GM21390 (cell line): ENCODE results near the gene HSF2.
"Not testable (repeated sequence)": the region's sequence is repeated elsewhere in the genome, so short reads cannot be mapped to it uniquely, and the experiment has no call there.

Experiments used
- ATAC-seq: cut with Tn5 transposase; IDR thresholded peaks from one replicate; pipeline ENCODE4 v1.9.1; 2021; ENCODE audit not compliant: unreplicated experiment

HSF2 gene

DNA sequence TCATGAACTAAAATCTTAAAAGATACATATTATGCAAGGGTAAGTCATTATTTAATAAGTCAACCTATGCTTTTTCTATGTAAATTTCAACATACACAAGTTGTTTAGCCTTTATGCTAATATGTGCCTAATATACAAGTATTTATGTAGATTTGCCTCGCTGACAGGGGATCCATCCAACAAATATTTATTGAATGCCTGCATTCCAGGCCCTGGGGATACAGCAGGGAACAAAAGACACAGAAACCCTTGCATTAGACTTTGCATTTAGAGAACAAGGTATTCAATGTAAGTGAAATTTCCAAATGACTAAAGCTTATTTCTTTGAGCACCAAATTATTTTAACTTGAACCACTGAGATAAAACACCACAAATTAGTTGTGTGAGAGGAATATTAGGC lies 53.1 kb downstream of the HSF2 start:
- no peak for ATAC-seq

DNA sequence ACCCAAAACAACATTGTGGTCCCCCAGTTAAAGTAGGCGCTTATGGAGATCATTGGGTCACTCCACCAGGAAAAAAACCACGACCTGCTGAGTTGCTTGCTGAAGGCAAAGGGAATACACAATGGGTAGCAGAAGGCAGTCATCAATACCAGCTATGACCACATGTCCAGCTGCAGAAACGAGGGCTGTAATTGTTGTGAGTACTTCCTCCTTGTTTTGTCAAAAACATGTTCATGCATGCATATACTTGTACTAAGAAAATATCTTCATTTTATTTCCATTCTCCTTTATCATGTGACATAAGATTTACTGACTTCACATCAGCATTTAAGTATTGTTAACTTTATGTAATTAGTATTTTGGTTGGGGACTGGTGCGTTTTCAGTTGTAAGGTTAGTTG lies 55.2 kb downstream of the HSF2 start:
- no peak for ATAC-seq

DNA sequence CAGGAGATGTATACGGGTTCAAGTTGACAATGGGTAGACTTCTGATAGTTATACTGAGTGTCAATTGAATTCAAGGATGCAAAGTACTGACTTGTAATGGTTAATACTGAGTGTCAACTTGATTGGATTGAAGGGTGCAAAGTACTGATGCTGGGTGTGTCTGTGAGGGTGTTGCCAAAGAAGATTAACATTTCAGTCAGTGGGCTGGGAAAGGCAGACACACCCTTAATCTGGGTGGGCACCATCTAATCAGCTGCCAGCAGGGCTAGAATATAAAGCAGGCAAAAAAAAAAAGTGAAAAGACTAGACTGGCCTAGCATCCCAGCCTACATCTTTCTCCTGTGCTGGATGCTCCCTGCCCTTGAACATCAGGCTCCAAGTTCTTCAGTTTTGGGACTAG lies 55.7 kb downstream of the HSF2 start:
- ATAC-seq, result not testable (repeated sequence)

DNA sequence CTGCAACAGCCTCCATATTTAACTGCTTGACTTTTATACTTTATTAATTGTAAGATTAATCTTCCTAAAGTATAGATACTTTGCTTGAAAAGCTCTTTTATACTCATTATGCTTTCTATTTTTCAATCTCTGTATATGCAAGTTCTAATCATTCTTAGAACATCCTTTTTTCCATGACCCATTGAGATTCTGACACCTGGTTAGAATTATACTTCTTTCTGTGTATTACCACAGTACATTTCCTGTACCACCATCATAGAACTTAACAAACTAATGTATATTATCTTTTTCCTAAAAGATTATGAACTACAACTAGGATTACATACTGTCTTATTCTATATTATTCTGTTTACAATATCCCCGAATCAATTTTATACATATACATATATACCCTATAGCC lies 58.6 kb downstream of the HSF2 start:
- ATAC-seq, result no peak

DNA sequence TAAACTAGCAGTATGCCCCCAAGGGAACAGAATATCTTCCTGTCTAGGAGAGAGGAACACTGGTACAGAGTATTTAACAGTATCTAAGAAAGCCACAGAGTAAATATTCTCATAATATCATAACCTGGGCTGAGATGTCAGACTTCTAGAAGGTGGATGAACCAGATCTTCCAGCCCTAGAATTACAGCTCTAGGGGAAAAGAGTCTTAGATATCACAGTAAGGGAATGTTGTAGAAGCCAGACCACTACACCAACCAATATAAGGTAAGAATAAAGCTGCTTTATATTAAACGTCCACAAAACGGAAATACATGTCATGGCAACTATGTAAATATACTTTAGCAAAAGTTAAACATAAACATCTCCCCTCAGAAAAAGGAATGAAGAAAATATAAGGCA lies 59.8 kb downstream of the HSF2 start:
- ATAC-seq, result no peak

DNA sequence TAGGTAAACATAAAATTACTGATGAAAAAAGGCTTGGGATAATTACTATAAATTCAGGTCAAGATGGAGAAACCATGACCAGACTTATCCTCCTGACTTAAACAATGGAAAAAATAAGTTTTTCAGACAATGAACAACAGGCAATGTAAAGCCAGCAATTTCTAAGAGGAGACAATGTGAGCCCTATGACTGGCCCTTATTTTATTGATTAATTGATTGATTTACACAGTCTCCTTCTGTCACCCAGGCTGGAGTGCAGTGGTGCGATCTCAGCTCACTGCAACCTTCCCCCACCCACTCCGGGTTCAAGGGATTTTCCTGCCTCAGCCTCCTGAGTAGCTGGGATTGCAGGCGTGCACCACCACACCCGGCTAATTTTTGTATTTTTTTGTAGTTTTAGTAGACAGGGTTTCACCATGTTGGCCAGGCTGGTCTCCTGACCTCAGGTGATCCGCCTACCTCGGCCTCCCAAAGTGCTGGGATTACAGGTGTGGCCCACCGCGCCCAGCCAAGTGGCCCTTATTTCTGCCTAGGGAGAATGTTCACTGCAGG lies 60.5 kb downstream of the HSF2 start:
- not testable (repeated sequence) for ATAC-seq

DNA sequence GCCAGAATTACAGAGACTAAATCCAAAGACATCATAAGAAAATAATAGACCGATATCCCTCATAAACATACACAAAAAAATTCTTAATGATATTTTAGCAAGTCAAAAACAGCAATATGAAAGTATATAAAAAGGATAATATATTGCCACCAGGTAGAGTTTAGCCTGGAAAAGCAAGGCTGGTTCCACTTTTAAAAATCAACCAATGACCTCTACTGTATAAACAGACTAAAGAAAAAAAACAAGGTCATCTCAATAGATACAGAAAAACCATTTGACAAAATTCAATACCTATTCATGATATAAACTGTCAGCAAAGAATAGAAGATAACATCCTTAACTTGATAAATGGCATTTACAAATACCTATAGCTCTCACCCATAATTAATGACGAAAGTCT lies 62.4 kb downstream of the HSF2 start:
- ATAC-seq, result no peak

DNA sequence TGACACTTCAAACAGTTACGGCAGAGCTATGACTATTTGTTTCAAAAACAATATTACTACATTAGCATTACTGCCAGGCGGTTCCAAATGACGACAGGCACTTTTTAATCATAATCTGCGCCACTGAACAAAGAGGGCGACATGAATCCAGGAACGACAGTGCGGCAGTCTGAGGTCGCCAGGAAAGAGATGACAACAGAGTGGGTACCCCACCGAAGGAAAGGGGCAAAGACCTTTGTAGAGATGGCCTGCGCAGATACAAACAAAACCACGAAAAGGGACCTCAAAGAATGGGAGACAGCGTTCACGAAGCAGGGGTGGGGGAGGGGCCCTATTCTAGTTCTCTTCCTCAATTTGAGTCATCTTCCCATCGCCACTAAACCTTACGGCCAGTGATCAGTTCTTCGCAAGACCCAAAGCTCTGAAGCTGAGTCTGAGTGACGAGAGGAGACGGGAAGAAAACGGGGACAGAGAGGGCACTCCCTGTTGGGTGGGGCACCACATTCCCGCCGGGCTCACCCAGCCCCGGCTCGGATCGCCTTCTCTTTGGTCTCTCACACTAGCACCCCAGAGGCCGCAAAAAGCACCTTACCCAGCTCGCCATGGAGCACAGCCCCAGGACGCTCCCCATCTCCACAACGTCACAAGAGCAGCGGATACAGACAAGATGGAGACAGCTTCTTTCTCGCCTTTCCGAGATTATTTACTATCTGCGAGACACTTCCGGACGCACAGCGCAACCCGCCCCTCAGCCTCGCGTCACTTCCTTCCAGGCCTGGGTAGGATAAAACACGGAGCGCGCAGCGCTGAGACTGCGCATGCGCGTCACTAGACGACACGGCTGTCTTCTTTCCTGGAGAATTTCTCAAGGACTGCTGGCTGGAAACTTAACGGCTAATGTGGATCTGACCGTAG lies 71.9 kb downstream of the HSF2 start, which contains the start of gene SERINC1:
TSS of gene SERINC1 (minus strand) at position 701 of the 915 bp plus-strand sequence. CDS start at position 631, 70 bp downstream.
- ATAC-seq, result peak; percentile 99

DNA sequence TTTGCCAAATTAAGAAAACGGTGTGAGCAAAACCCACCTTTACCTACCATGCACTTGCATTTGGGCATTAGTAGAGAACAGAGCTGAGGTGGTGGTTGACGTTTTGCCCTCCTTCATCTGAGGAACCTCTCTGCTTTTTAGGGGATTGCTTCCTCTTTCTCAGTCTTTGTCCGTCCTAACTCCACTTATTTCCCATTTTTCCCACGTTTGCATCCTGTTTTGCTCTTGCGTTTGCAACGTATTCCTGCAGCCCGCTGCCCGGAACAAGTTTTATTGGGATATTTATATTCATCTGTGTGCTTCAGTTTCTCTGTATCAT lies 72.5 kb downstream of the HSF2 start:
- ATAC-seq, result peak; percentile 57

DNA sequence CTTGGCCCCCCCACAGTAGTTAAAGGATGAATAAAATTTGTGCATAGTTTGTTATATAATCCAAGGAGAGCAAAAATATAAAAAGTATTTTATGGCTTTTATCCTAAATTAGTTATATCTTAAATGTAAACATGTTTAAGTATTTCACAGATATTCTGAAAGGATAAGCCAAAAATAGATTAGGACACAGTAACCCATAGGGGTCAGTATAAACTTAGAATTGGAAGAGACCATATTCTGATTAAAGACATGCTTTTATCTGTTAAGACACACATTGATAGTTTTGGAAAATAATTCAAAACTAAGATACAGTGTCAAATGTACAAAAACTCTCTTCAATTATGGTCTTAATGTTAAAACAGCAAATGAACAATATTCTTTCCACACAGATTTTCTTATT lies 76.7 kb downstream of the HSF2 start:
- no peak for ATAC-seq

DNA sequence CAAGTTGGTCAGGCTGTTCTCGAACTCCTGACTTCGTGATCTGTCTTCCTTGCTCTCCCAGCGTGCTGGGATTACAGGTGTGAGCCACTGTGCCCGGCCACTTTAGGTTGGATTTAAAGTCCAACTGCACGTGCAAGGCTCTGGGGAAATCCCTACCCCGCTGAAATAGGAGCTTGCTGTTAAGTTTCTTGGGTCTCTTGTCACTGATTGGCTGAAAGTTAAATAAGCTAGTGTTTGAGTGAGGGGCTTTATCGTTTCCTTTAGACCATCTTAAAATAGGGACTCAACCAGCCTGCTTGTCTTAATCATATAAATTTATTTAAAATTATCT lies 83.3 kb downstream of the HSF2 start:
- no peak for ATAC-seq
